DND-41 (cell line): ENCODE results near the gene KRTCAP2.

ENCODE experiments used
- CTCF ChIP-seq: IDR thresholded peaks from 2 replicates; pipeline ENCODE4 v1.5.1; 2012; ENCODE audit warnings: borderline replicate concordance, low read length, moderate library complexity, mild to moderate bottlenecking; ENCODE audit not compliant: poor library complexity, severe bottlenecking; ENCODE audit errors: extremely low read depth
- EZH2 ChIP-seq: IDR thresholded peaks from 3 replicates; pipeline ENCODE4 v1.6.1; 2012; ENCODE audit warnings: borderline replicate concordance, low read depth, mild to moderate bottlenecking, moderate library complexity, low read length, inconsistent platforms; ENCODE audit not compliant: severe bottlenecking

GRCh38 chr1:155184351-155184811 lies 11.3 kb upstream of the KRTCAP2 start:
- TF ChIP-seq CTCF (no peak), EZH2 (no peak)
